K562 (cell line): ENCODE measurements around the gene TMPO. TPM values are rescaled to one million over a fixed set of nuclear protein-coding genes. Genes with fewer than 3 reads are reported as not detected.

Experiments used
- CHD2 ChIP-seq: IDR thresholded peaks from 2 replicates; pipeline ENCODE4 v1.6.1; 2011; ENCODE audit warnings: low read depth, low read length
- CTCF ChIP-seq, 3 experiments: IDR thresholded peaks in 2 of 3; conservative IDR thresholded peaks in 1 of 3; 2 replicates each; pipeline ENCODE4 v1.5.1; 2011 to 2012; ENCODE audit warnings: low read length in 3 of 3, mild to moderate bottlenecking in 3 of 3, control low read depth in 2 of 3, improper control_type of control experiment in 1 of 3, inconsistent platforms in 1 of 3, low read depth in 1 of 3, mixed read lengths in 1 of 3, moderate library complexity in 1 of 3; ENCODE audit not compliant: insufficient read depth in 2 of 3
- GTF2F1 ChIP-seq: IDR thresholded peaks from 2 replicates; pipeline ENCODE4 v1.6.1; 2011; ENCODE audit warnings: low read depth, low read length, improper control_type of control experiment
- GTF3C2 ChIP-seq: IDR thresholded peaks from 3 replicates; pipeline ENCODE4 v1.6.1; 2011; ENCODE audit warnings: borderline replicate concordance, mild to moderate bottlenecking, moderate library complexity; ENCODE audit not compliant: insufficient read length; ENCODE audit errors: extremely low read depth
- JUN ChIP-seq, 2 experiments: sonication (generic) in 1 of 2; formaldehyde crosslinking in 1 of 2; IDR thresholded peaks; 2 replicates each; pipeline versions ENCODE4 v1.6.1 to v1.8.0; 2012 to 2022; ENCODE audit warnings: borderline replicate concordance in 2 of 2, mild to moderate bottlenecking in 2 of 2, improper control_type of control experiment in 1 of 2, low read depth in 1 of 2, low read length in 1 of 2, missing genetic modification reagents in 1 of 2
- KHSRP ChIP-seq: fragments of 450-650 bp; IDR thresholded peaks from 2 replicates; pipeline ENCODE4 v1.6.1; 2017
- MED1 ChIP-seq: sonication (generic); formaldehyde crosslinking; IDR thresholded peaks from 2 replicates; pipeline ENCODE4 v1.8.1; 2023; ENCODE audit warnings: missing genetic modification reagents, borderline replicate concordance
- MYNN ChIP-seq, 2 experiments: sonication (generic); formaldehyde crosslinking in 1 of 2; IDR thresholded peaks; 2 replicates each; pipeline versions ENCODE4 v1.5.0 to v1.6.1; 2016 to 2020; ENCODE audit warnings: antibody characterized with exemption in 1 of 2, missing genetic modification reagents in 1 of 2
- RBBP5 ChIP-seq: fragments of 200-600 bp; sonication (generic); IDR thresholded peaks from 2 replicates; pipeline ENCODE4 v1.6.1; 2012; ENCODE audit warnings: borderline replicate concordance, mild to moderate bottlenecking, low read length, control low read depth, inconsistent platforms; ENCODE audit not compliant: insufficient read depth, poor library complexity, severe bottlenecking
- RBM22 ChIP-seq: fragments of 200-400 bp; formaldehyde crosslinking; IDR thresholded peaks from 2 replicates; pipeline ENCODE4 v1.6.1; 2018; ENCODE audit warnings: low read length, low read depth; ENCODE audit not compliant: poor library complexity, severe bottlenecking
- TBL1XR1 ChIP-seq, 2 experiments: IDR thresholded peaks; 2 replicates each; pipeline ENCODE4 v1.6.1; 2012; ENCODE audit warnings: improper control_type of control experiment in 2 of 2, low read length in 2 of 2, mild to moderate bottlenecking in 1 of 2
- ZBTB43 ChIP-seq: sonication (generic); formaldehyde crosslinking; IDR thresholded peaks from 2 replicates; pipeline ENCODE4 v1.8.0; 2023; ENCODE audit warnings: mild to moderate bottlenecking, missing genetic modification reagents
- ZNF584 ChIP-seq: fragments of 200-800 bp; sonication (Bioruptor generic); IDR thresholded peaks from 2 replicates; pipeline ENCODE4 v1.6.1; 2016; ENCODE audit warnings: low read depth, mild to moderate bottlenecking, missing genetic modification characterization, missing compliant biosample characterization
- ZNF740 ChIP-seq, 3 experiments: fragments of 200-800 bp in 1 of 3; sonication (Bioruptor generic) in 1 of 3; sonication (generic) in 1 of 3; formaldehyde crosslinking in 1 of 3; IDR thresholded peaks; 2 replicates each; pipeline versions ENCODE4 v1.6.1 to v1.8.0; 2016 to 2022; ENCODE audit warnings: mild to moderate bottlenecking in 2 of 3, missing compliant biosample characterization in 2 of 3, missing genetic modification characterization in 2 of 3, missing genetic modification reagents in 1 of 3
- ZNF780A ChIP-seq: fragments of 250-450 bp; sonication (Bioruptor Pico); IDR thresholded peaks from 2 replicates; pipeline ENCODE4 v1.5.0; 2021; ENCODE audit warnings: mild to moderate bottlenecking
- polyA plus RNA-seq, 8 experiments: library from polyadenylated mRNA; depleted of rRNA in 4 of 8; stranded (reverse) in 5 of 8; unstranded in 3 of 8; fragments of >200 nt; fragmentation: Nextera tagmentation in 2 of 8; fragmentation: Illumina TruSeq in 1 of 8; extraction: Ambion mirVana in 2 of 8; extraction: Trizol in 1 of 8; gene quantifications; 2 replicates each; pipeline versions ENCODE4 v1.2.1 to v1.2.3, GENCODE V29; 2011 to 2014; ENCODE audit warnings: inconsistent platforms in 1 of 8, missing spikeins in 1 of 8
- total RNA-seq, 7 experiments: library from RNA; depleted of rRNA in 6 of 7; stranded (reverse); fragments of >200 nt in 6 of 7; fragmentation: Illumina TruSeq in 2 of 7; extraction: Trizol in 2 of 7; gene quantifications; 2 replicates each; pipeline versions ENCODE4 v1.2.1 to v1.2.3, GENCODE V29; 2011 to 2021; ENCODE audit warnings: low replicate concordance in 1 of 7

Gene TMPO
- total and polyA plus RNA-seq, 9 of the 15 experiments (the other 6 are each of a cell fraction or from before 2014, with no cell fraction given), result 62.1 to 263 (median 182) TPM

- TF ChIP-seq ZNF740 (CRISPR knock-in tag; IDR thresholded peaks at IDR 0.05) (no peak), ZNF740 (tag; IDR thresholded peaks at IDR 0.05) (no peak), CTCF (IDR thresholded peaks at IDR 0.05 in 2 of 3, conservative IDR thresholded peaks at IDR 0.05 in 1 of 3; ENCODE audit: insufficient read depth in 2 of 3, low read depth in 1 of 3, low read length in 3 of 3) (no peak), MED1 (CRISPR knock-in tag) (no peak), GTF2F1 (0 out of 2 replicates have a peak, but pooled peaks have one; percentile 31), JUN (IDR thresholded peaks at IDR 0.05; ENCODE audit: borderline replicate concordance, low read depth, low read length) (peak; percentile 21; the same call in 1 of the 2 replicates), JUN (CRISPR knock-in tag; IDR thresholded peaks at IDR 0.05; ENCODE audit: borderline replicate concordance) (no peak), RBBP5 (no peak), ZNF584 (no peak; the same call in 1 of the 2 replicates), MYNN (IDR thresholded peaks at IDR 0.05) (0 out of 2 replicates have a peak, but pooled peaks have one; percentile 43), MYNN (CRISPR knock-in tag; IDR thresholded peaks at IDR 0.05) (no peak), ZBTB43 (CRISPR knock-in tag) (0 out of 2 replicates have a peak, but pooled peaks have one; percentile 22), KHSRP (no peak), GTF3C2 (peak; percentile 93), TBL1XR1 (IDR thresholded peaks at IDR 0.05; ENCODE audit: low read length in 2 of 2) (peak; percentile 66 to 68; a peak in 2 of 4 replicates), ZNF780A (CRISPR knock-in tag) (no peak), CHD2 (peak; percentile 29; the same call in 1 of the 2 replicates), RBM22 (no peak)
Measured at GRCh38 chr12:98503342-98503591, 12.1 kb upstream of the TMPO start (continued).
